ENCODE measurements around the gene ZNF652.
"Not testable (repeated sequence)": the region's sequence is repeated elsewhere in the genome, so short reads cannot be mapped to it uniquely, and the experiment has no call there.

- TF ChIP-seq FOXK2, SP1 (IDR thresholded peaks at IDR 0.05): not testable (repeated sequence)
Observed at GRCh38 chr17:49279263-49280015, 82.6 kb downstream of the ZNF652 start.
